GM12872 (cell line): ENCODE results near the gene DOK3.
A peak's percentile ranks its signal among the peaks of the same experiment; 100 is the strongest.

Source experiments
- TF ChIP-seq, protein P1 (sequence below): IDR thresholded peaks from 3 replicates; pipeline ENCODE4 v1.5.1; 2011; ENCODE audit warnings: low read depth, mild to moderate bottlenecking, low read length, moderate library complexity; ENCODE audit not compliant: insufficient read depth

DOK3 gene

DNA sequence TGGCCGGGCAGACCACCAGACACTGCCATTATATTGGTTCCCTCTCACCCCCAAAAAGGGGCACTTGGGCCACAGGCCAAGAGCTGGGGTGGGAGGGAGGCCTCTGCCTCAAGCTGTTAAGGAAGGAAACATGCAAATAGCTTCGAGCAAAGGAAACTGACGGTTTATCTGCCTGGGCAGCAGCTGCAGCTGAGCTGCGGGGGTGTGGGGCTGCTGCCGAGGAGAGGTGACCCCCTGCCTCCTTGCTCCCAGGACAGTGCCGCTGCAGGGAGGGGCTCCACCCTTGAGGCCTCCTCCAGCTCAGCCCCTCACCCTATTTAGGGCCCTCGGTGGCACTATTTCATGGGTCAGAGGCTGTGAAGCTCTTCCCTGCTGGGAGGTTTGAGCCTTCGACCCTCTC lies 789 bp downstream of the DOK3 start:
- TF ChIP-seq, protein P1, sequence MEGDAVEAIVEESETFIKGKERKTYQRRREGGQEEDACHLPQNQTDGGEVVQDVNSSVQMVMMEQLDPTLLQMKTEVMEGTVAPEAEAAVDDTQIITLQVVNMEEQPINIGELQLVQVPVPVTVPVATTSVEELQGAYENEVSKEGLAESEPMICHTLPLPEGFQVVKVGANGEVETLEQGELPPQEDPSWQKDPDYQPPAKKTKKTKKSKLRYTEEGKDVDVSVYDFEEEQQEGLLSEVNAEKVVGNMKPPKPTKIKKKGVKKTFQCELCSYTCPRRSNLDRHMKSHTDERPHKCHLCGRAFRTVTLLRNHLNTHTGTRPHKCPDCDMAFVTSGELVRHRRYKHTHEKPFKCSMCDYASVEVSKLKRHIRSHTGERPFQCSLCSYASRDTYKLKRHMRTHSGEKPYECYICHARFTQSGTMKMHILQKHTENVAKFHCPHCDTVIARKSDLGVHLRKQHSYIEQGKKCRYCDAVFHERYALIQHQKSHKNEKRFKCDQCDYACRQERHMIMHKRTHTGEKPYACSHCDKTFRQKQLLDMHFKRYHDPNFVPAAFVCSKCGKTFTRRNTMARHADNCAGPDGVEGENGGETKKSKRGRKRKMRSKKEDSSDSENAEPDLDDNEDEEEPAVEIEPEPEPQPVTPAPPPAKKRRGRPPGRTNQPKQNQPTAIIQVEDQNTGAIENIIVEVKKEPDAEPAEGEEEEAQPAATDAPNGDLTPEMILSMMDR = no peak

DNA sequence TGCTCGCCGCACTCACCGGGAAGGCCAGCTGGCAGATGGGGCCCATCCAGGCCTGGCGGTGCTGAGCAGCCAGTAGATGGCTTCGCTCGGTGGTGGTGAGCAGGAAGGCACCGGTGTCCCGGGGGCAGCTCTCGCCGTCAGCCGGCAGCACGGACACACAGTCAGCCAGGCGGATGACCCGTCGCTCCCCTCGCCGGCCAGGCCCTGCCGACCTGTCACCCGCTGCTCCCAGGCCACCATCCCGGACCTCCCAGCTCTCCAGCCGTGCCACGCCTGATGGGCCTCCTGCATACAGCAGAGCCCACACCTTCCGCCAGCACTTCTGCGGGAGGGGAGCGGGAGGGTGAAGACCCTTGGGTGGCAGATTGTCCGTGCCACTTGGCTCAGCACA lies 1.4 kb downstream of the DOK3 start:
- TF ChIP-seq, protein P1 = no peak

DNA sequence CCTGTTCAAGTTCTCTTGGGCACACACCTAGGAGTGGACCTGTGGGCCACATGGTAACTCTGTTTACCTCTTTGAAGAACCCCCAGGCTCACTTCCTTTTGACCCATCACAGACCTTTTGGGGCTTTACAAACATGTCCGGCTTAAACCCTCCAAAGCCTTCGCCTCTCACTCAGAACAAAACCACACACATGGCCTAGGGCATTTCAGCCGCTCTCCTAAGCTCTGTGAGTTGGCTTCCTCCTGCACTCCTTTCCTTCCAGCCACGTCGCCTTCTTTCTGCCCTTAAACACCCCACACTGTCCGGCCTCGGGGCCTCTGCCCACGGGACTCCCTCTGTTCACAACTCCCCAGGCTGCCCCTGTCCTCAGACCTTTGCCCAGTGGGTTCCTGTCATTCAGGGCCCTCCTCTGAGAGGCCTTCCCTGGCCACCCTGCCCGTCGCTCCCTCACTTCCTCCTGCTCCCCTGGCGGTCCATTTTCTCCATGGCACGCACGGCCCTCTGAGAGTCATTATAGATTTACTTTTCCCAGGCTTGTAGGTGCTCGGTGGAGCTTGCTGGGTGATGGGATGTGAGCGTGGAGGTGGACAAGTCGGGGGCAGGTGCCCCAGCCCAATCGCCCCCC lies 1.9 kb downstream of the DOK3 start:
- TF ChIP-seq, protein P1 = 0 out of 3 replicates have a peak, but pooled peaks have one; percentile 30

DNA sequence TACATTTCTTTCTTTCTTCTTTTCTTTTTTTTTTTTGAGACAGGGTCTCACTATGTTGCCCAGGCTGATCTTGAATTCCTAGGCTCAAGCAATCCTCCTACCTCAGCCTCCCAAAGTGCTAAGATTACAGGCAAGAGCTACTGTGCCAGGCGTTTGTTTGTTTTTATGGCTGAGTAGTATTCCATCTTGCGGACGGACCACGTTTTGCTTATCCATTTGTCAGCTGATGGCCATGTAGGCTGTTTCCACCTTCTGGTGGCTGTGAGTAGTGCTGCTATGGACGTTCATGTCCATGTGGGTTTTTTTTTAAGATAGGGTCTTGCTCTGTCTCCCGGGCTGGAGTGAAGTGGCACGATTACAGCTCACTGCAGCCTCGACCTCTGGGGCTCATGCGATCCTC lies 2.5 kb downstream of the DOK3 start:
- TF ChIP-seq, protein P1 = peak; percentile 49; the same call in 2 of the 3 replicates

DNA sequence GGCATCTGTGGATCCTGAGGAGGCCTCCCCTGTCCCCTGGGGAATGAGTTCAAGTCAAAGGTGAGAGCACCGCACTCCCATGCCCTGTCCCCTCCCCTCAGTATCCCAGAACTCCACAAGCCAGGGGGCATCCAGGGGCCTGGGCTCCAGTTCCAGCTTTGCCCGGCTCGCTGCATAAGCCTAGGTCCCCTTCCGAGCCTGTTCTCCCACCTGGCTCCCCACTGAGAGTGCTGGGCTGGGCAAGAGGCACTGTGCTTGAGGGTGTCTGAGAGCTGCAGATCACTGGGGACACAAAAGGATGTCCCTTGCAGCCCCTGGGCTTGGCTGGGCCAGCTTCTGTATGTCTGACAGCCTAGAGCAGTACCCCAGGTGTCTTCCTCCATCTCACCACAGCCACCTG lies 4.6 kb downstream of the DOK3 start:
- TF ChIP-seq, protein P1 = no peak

DNA sequence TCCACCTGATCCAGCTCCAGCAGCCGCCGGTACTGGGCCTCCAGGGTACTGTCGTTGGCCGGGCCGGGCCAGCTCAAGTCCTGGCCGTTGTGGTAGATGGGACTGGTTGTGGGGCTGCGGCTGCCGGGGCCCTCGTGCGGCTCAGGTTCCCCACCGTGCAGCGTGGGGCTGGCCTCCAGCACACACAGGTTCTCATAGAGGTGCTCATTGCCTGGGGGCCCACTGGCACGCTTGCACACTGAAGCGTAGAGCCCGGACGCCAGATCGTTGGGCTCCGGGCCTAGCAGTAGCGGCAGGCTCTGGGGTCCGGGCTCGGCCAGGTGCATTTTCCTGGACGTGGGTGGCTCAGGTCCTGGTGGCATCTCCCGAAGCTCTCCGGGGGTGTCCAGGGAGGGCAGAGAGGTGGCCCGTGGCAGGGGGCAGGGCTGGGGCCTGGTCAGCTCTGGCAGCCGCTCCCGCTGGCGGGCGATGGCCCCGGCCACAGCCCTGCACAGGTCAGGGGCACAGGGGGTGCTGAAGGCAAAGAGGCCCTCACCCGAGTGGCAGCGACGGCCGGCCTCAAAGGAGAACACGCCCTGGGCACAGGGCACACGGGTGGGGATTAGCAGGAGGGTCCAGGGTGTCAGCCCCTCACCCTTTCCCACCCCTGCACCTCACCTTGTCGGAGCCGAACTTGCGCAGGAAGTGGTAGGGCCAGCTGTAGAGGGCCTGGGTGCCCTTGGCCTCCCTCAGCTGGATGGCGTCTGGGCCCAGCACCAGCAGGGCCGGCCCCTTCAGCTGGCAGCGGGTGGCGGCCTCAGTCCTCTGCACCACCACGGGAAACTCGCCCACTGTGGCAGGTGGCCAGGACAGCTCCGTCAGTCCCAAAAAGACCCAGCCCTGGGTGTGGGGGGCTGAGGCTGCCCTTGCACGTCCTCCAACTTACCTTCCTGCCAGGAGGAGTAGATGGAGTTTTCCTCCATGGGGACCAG lies 5.3 kb downstream of the DOK3 start:
- TF ChIP-seq, protein P1 = no peak

DNA sequence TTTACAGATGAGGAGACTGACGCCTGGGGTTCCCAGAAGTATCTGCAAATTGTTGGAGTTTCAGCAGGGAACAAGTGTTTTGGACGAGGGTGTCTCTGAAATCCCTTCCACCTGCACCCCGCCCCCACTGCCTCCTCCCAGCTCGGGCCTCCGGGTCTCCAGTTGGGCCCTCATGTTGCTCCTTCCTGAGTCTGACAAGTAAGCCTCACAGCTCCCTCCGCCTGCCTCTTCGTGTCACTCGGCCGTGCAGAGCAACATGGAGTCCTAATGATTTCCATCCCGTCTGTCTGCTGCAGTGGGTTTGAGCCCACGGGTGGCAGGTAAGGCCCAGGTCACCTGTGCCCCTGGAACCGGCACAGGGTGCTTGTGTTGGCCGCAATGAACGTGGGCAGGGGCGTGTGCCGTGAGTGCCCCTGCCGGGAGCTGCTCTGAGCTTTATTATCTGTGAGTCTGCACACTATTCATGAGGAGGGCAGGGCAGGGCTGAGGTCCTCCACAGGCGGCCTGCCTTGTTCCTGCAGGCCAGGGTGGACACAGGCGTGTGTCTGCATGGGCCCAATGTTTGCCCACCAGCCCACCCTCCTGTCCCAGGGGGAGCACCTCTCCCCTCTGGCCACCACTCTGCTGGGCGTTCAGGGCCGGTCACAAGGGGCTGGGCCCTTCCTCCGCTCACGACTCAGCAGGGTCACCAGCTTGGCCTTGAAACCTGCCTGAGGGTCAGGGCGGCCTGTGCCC lies 6.1 kb downstream of the DOK3 start:
- TF ChIP-seq, protein P1 = no peak
